HG02973 (cell line): ENCODE data around the gene CHST2.

Experiments
- ATAC-seq: cut with Tn5 transposase; IDR thresholded peaks from one replicate; pipeline ENCODE4 v1.9.1; 2021; ENCODE audit warnings: moderate library complexity; ENCODE audit not compliant: unreplicated experiment

CHST2 gene

DNA sequence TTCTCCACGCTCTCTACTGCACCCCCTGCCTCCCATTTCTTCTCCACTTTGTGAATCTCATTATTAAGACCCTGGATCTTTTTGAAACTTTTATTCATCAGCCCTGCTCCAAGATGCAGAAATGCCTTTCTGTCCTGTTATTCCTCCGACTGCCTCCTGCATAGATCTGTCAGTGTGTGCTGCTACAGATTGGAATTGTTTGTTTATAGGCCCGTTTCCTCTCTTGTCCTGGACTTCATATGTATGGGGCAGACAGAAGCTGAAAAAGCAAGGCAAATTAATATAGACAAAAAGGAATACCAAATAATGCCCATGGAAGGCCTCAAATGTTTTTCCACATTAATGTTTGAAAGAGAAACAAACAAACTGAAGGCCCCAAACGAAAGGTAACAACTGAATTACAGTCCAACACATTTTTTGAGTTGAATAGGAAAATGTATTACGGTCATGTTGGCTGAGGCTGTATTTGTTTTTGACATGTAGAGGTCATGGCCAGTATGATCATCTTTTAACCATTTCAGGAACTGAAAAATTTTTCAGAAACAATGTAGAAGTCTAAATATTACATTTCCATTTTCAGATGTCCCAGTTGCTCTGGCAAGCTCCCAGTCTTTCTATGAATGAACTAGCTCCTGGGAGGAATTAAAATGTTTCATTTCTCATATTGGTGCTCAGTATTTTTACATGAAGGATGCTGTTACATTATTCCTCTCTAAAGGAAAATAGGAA, 8.8 kb downstream of the CHST2 start:
- no peak for ATAC-seq

- no peak for ATAC-seq
These were observed 12.8 kb downstream of the CHST2 start for GRCh38 chr3:143132246-143132980.

DNA sequence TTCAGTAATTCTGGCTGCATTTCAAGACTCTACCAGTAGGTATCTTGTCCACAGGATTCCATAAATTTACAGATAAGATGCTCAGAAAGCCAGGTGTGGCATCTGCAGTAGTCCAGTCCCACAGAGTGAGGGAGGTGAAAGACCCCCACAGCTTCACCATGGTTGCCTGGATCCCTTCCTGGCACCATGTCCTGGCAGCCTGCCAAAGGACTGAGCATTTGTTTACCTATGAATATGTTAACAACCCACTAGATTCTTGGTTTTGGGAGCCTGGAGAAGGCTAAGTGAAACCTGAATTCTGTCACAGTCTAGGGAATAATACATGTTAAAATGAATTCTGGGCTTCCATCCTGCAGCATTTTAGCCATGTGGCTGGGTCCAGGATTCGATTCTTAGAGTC, 14.9 kb downstream of the CHST2 start:
- no peak for ATAC-seq

GRCh38 chr3:143135150-143135549, 15.6 kb downstream of the CHST2 start:
- ATAC-seq, result no peak

- ATAC-seq, result no peak
These were observed 18.0 kb downstream of the CHST2 start for GRCh38 chr3:143137435-143138036.

DNA sequence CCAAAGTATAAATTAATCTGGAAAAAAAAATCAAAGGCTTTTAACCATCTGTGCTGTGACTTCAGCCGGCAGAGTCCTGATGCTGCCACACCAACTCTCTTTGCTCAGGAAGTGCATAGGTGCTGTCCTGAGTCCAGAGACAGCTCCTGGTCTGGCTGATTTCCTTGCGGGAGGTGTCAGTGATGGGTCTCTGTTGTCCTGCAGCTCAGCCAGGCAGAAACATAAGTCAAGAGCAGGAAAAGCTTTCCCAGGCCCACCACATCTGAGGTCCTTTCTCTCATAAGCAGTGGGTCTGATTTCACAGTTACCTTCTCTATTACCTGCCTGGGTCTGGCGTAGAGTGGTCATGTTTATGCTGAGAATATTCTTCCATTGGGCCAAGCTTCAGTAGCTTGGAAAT, 19.4 kb downstream of the CHST2 start:
- no peak for ATAC-seq

DNA sequence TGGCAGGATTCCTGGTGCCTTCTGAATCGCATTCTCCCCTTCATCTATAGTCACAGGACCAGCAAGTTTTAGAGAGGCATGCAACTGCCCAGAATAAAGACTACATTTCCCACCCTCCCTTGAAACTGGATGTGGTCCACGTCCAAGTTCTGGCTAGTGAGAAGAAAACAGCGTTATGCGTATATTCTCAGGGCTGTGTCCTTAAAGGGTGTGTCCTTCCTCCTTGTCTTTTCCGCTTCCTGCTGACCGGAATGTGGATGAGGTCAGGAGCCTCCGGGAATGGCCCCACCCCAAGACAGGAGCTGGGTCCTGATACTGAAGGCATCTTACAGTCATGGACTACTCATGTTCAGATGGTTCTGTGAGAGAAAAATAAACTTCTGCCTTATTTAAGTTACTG, 20.2 kb downstream of the CHST2 start:
- no peak for ATAC-seq

GRCh38 chr3:143140550-143140949, 21.0 kb downstream of the CHST2 start:
- ATAC-seq, result no peak

DNA sequence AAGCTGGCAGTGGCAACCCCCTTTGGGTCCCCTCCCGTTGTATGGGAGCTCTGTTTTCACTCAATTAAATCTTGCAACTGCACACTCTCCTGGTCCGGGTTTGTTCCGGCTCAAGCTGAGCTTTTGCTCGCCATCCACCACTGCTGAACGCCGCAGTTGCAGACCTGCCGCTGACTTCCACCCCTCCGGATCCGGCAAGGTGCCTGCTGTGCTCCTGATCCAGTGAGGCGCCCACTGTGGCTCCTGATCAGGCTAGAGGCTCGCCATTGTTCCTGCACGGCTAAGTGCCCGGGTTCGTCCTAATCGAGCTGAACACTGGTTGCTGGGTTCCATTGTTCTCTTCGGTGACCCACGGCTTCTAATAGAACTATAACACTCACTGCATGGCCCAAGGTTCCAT, 22.8 kb downstream of the CHST2 start:
- ATAC-seq, result no peak

GRCh38 chr3:143145906-143146305, 26.3 kb downstream of the CHST2 start:
- no peak for ATAC-seq

DNA sequence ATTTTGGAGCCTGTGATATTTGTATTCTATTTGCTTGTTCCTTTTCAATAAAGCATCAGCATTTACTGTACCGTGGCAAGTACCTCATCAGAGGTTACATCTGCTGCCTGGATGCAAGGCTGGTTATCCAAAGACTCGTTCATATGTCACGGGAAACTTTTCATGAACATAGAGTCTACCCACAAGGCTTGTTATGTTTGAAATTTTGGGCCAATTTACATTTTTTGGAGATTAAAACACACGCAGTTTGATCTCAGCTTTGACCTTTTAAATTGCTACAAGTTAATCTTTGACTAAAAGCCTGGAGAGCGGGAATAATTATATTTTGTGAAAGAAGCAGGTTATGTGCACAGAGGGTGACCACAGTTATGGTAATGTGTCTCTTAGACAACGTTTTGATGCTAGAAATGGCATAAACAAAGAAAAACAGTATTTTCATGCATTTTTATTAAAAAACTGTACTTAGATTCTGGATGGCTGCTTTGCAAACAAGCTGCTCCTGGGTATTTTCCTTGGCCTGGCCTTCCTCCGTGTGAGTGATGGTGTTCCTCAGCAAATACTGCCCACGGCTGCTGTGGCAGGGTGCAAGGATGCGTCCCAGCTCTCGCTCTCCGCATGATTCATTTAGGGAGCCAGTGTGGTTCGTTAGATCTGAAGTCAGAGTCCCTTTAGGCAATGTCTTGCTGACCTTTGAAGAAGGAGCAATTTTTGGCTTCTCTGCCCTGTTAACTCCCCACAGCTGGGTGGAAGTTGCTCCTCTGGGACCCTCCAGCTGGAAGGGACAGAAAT, 27.1 kb downstream of the CHST2 start:
- no peak for ATAC-seq

DNA sequence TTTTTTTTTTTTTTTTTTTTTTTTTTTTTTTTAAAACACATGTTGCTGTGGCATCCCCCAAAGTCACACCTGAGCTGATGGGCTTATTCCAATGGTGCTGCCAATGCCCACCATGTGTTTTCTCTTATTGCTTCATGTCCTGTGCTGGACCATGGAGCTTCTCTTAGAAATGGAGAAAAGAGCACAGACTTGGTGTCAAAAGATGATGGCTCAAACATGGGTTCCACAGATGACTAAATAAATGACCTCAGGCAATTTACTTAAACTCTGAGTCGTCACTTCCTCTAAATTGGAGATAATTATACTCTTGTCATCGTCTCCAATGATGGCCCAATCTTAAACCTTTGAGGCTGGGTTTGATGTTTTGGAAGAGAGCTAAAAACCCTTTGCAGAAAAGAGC, 28.1 kb downstream of the CHST2 start:
- ATAC-seq, result no peak

DNA sequence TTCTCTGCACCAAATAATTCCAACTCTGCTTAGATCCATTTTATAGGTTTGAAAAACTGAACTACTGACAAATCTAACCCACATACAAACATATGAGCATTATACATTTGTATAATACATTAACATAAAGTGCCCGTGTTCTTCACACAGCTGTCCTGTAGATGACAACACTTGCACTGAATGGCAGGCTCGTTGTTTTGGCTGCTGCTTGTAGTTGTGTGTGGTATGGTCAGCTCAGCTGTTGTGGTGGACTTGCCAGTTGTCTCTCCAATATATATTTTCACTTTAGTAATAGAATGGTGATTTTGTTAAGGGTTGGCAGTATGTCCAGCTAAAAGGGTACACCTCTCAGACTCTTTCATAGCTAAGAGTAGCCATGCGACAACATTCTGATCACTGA, 30.5 kb downstream of the CHST2 start:
- ATAC-seq, result no peak

DNA sequence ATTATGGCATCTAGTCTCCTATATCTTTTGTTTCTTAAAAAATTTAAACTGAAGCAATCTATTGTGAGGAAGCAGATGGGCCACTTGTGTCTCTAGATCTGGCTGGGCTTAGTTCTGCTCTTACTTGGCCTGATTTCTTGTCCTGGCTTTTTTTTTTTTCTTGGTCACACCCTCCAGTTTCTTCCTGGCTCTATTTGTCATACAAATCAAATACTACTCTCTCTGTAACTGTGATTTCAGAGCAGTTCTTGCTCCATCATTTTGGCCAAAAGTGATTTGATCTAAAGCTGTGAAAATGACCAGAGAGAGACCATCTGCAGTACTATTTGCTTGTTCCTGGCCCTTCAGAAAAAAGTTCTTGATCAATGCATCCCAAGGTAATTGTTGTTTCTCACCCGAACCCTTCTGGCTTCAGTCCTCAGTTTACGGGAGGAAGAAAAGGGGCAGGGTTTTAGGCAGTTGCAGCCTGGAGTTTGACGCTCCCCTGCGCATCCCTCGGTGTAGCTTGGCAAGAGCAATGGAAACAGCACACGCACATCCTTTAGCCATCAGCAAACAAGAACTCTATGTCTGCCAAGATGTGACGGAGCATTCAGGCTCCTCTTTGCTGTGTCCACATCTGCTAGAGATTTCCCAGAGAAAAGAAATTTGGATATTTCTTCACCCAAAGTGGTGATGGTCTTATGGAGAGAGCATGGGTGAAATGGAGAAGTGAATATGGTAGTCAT, 31.6 kb downstream of the CHST2 start:
- no peak for ATAC-seq

GRCh38 chr3:143152043-143152442, 32.5 kb downstream of the CHST2 start:
- ATAC-seq, result no peak

GRCh38 chr3:143155756-143156155, 36.2 kb downstream of the CHST2 start:
- no peak for ATAC-seq

DNA sequence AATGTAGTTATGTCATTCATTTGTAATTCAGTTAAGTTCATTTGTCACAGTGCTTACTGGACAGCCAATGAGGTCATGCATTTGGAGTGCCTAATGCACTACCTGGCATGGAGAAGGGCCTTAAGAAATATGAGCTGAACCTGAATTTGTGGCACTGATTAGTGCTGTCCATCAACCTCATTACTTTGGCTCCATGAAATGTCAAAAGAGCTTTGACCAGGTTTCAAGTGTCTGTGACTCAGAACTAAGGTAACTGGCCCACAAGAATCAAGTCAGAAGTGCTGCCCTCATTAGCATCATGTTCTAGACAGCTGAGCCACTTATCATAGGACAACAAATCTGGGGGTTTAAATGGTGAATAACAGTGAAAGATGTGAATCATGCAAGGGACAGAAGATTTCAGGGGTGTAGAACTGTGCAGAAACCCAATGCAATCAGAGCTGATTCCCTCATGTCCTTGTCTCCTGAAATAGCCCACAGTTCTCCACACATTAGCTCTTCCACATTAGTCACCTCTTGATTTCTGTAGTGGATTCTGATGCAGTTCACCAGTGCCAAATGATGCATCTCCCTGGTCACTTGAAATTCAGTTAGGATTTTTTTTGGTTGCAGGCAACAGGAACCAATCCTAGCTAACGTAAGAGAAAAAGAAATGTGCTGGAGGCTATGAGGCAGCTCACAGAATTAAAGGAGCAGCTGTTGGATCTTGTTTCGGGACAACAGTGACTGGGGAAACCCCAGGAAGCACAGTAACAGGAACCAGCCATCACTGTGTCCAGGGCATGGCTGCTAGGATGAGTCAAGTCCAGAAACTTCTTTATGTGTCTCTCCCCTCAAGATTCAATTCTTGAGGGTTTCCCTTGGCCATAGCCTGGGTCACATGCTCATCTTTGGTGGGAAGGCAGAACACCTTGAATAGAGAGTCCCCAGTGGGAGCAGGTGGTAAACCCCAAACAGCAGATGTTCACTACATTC, 38.7 kb downstream of the CHST2 start:
- peak; percentile 80 for ATAC-seq

DNA sequence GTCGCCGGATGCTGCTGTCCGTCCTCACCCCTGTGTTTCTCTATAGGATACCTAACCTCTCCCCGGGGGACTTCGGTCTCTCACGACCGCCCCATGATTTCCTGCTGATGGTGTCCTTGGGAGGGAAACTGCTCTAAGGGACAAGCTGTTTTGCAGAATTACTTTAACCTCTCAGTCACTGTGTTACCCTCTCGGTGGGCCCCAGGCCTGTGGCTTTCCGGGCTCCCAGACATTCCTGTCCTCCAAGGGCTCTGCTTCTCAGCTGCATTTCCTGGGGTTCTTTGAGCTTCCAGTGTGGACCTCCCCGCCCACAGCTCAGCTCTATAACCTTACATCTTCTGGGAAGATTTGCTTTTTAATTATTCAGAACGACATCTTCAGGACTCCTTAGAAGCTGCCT, 40.9 kb downstream of the CHST2 start:
- ATAC-seq, result no peak

DNA sequence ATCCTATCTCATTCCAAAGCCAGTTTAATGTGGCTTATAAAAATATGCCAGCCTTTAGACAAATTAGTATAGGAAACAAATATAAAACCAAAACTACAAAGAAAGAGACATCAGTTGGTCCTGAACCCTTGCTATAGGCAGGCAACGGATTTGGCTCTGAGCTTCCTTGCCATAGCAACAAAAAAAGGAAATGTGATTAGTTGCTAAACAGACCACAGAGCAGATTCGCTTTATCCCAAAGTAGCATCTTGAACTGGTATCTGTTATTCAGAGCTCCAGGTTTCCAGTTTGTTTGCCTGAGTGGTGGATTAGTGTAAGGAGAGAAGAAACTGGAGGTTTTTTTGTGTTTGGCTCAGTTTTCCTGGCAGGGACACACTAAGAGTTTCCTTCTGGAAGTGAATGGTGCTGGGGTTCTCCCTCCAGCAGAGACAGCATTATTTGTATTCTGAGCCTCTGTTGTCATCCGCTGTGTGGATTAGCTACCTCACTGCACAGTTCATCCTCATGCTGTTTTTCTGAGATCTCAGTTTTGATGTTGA, 44.1 kb downstream of the CHST2 start:
- ATAC-seq, result no peak
